A673 (cell line): Measurements from ENCODE around the gene ARID3A. TPM values are rescaled to one million over a fixed set of nuclear protein-coding genes. Genes with fewer than 3 reads are reported as not detected.

Experiments
- BruUV-seq: library from RNA; stranded (reverse); fragments of 400-500 nt; replicated peaks from 2 replicates; lab custom pipeline; 2021; lab: Mats Ljungman, UMichigan
- CTCF ChIA-PET: fragments of 300-600 bp; sonication (Branson Sonifier 250); formaldehyde crosslinking; loops from one replicate; lab custom pipeline; 2022; ENCODE audit warnings: antibody characterized with exemption; lab: Charles Lee
- POLR2A ChIA-PET: fragments of 300-600 bp; sonication (Branson Sonifier 250); formaldehyde crosslinking; loops from one replicate; lab custom pipeline; 2022; ENCODE audit warnings: antibody characterized with exemption; ENCODE audit not compliant: low non-redundant PET; lab: Charles Lee
- DNase-seq: peaks from one replicate; pipeline ENCODE4 v3.0.0-alpha.2; 2015; ENCODE audit warnings: low spot score
- H3K27ac ChIP-seq: fragments of 200-600 bp; sonication (generic); 2 replicates; pipeline ENCODE4 v1.5.1; 2016; ENCODE audit warnings: mixed run types, low read depth, mild to moderate bottlenecking, mixed read lengths, antibody characterized with exemption, low read length; ENCODE audit not compliant: poor library complexity, severe bottlenecking
- H3K27me3 ChIP-seq: fragments of 200-600 bp; sonication (generic); replicated peaks from 2 replicates; pipeline ENCODE4 v1.6.1; 2017; ENCODE audit warnings: mixed run types, low read depth, mild to moderate bottlenecking, mixed read lengths, antibody characterized with exemption, low read length; ENCODE audit not compliant: insufficient read depth, poor library complexity
- H3K36me3 ChIP-seq: fragments of 200-600 bp; sonication (generic); 2 replicates; pipeline ENCODE4 v1.6.1; 2016; ENCODE audit warnings: mixed run types, mild to moderate bottlenecking, mixed read lengths, antibody characterized with exemption, low read length; ENCODE audit not compliant: insufficient read depth, poor library complexity, severe bottlenecking
- H3K4me1 ChIP-seq: fragments of 200-600 bp; sonication (generic); 2 replicates; pipeline ENCODE4 v1.6.1; 2017; ENCODE audit warnings: mixed run types, mild to moderate bottlenecking, mixed read lengths, antibody characterized with exemption, low read length; ENCODE audit not compliant: insufficient read depth, poor library complexity, severe bottlenecking
- H3K4me3 ChIP-seq: fragments of 200-600 bp; sonication (generic); 2 replicates; pipeline ENCODE4 v1.5.1; 2016; ENCODE audit warnings: low read depth, mixed run types, mild to moderate bottlenecking, mixed read lengths, low read length; ENCODE audit not compliant: poor library complexity, severe bottlenecking
- H3K9me3 ChIP-seq: fragments of 200-600 bp; sonication (generic); 2 replicates; pipeline ENCODE4 v1.6.1; 2016; ENCODE audit warnings: mixed run types, low read depth, mild to moderate bottlenecking, mixed read lengths, antibody characterized with exemption, low read length; ENCODE audit not compliant: poor library complexity, severe bottlenecking
- EZH2 ChIP-seq: fragments of 200-600 bp; sonication (generic); IDR thresholded peaks from 2 replicates; pipeline ENCODE4 v1.6.1; 2017; ENCODE audit warnings: borderline replicate concordance, low read depth, mild to moderate bottlenecking, mixed read lengths, antibody characterized with exemption, low read length; ENCODE audit not compliant: poor library complexity, severe bottlenecking
- intact Hi-C: fragments of 100-400 bp; cut with micrococcal nuclease; formaldehyde crosslinking; loops from one replicate; pipeline ENCODE4 v1.10.0; 2022; ENCODE audit not compliant: unreplicated experiment
- total RNA-seq: library from RNA; stranded (reverse); gene quantifications from 2 replicates; pipeline ENCODE4 v1.2.3, GENCODE V29; 2021
- TF ChIP-seq, protein P1 (sequence below): fragments of 300-800, 200-600 bp; sonication (generic); conservative IDR thresholded peaks from 2 replicates; pipeline ENCODE4 v1.5.1; 2017; ENCODE audit warnings: low read depth, mild to moderate bottlenecking, antibody characterized with exemption, low read length, moderate library complexity, mixed read lengths

ARID3A gene
- total RNA-seq, 1 experiment from 2014 or later: 19.6 TPM

DNA sequence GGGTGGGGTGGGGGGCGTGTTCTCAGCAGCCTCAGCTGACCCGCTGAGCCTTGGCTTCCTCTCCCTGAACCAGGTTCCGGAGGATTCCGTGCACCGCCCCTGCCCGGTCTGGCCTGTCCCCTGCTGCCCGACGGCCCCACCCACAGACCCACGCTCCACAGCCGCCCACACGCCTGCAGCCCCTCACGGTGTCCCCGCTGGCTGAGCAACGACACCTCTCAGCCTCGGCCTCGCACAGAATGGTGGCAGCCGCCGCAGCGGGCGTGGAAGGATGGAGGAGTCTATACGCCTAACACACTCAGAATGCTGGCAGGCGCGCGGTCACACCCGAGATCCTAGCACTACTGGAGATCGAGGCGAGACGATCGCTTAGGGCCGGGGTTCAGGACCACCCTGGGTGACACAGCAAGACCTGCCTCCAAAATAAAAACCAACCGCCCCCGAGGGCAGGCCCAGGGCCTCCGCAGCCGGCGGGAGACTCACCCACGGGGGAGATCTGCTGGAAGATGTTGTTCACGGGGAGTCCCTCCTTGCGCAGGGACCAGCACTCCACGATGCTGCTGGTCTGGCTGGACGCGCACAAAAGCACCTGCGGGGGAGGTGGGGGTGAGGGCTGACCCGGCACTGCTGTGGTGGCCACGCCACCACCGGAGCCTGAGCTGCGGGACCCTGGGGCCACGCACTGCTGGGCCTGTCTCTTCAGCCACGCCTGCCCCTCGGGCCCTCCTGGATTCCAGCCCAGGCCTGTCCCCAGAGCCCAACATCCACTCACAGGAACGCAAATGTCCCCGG lies 41.2 kb upstream of the ARID3A start:
- Histone ChIP-seq H3K9me3 (no peaks in the 10 kb centered on the region), H3K27ac (no peak overlapping the region), H3K4me3 (no peak overlapping the region), H3K27me3 (no peaks in the 10 kb centered on the region), H3K36me3 (peaks cover 45% of the 10 kb centered on the region), H3K4me1 (no peaks in the 10 kb centered on the region)
- TF ChIP-seq, protein P1, sequence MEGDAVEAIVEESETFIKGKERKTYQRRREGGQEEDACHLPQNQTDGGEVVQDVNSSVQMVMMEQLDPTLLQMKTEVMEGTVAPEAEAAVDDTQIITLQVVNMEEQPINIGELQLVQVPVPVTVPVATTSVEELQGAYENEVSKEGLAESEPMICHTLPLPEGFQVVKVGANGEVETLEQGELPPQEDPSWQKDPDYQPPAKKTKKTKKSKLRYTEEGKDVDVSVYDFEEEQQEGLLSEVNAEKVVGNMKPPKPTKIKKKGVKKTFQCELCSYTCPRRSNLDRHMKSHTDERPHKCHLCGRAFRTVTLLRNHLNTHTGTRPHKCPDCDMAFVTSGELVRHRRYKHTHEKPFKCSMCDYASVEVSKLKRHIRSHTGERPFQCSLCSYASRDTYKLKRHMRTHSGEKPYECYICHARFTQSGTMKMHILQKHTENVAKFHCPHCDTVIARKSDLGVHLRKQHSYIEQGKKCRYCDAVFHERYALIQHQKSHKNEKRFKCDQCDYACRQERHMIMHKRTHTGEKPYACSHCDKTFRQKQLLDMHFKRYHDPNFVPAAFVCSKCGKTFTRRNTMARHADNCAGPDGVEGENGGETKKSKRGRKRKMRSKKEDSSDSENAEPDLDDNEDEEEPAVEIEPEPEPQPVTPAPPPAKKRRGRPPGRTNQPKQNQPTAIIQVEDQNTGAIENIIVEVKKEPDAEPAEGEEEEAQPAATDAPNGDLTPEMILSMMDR: no peak
- ChIA-PET CTCF (no interaction called here), POLR2A (no interaction called here)
- intact Hi-C loops: no loop called here
- no peak for DNase-seq
- BruUV-seq: no TSS peak

DNA sequence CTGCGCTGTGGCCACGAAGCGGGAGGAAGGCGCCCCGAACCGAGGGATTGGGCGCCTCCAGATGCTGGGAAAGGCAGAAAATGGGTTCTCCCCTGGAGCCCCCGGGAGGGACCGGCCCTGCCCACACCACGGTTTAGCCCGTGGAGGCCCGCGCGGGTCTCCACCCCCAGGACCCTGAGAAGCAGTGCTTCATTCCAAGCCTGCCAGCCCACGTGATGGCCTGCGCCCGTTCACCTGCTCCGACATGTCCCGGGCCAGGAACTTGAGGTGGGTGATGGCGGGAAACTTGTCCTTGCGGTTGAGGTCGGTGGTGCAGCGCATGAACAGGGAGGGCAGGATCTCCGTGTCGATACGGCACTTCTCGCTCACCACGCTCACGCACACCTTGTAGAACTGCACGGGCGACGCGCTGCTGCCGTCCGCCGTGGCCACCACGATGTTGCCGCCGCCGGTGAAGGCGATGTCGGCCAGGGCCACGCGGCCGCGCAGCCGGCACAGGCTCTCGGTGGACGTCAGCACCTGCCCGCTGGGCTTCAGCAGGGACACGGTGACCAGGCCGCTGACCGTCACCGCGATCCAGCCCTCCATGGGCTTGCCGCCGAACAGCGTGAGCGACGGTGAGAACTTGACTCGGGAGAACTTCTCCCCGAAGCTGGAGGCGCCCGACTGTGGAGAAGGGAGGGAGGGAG lies 40.2 kb upstream of the ARID3A start:
- TF ChIP-seq EZH2: no peak
- TF ChIP-seq, protein P1: no peak
- intact Hi-C loops: no loop called here
- POLR2A ChIA-PET: no interaction called here
- Histone ChIP-seq H3K9me3 (no peaks in the 10 kb centered on the region), H3K27ac (no peak overlapping the region), H3K36me3 (peaks cover 48% of the 10 kb centered on the region), H3K4me1 (no peaks in the 10 kb centered on the region), H3K27me3 (no peaks in the 10 kb centered on the region), H3K4me3 (no peak overlapping the region)
- CTCF ChIA-PET: no interaction called here
- BruUV-seq: no TSS peak
- no peak for DNase-seq

DNA sequence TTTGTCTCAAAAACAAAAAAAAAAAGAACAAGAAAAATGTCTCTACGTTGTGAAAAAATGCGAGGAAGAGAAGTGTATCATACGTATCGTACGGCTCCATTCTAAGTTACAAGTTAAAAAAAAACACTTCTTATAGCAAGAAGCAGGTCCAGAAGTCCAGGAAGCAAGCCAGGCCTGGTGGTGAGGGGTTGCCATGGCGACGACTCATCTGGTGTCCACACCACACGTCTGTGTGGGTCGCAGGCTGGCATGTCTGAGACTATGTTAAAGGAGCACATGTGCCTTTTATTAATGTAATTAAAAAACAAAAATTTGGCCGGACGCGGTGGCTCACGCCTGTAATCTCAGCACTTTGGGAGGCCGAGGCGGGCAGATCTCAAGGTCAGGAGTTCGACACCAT lies 38.8 kb upstream of the ARID3A start:
- Histone ChIP-seq H3K27ac (no peak overlapping the region), H3K9me3 (no peaks in the 10 kb centered on the region), H3K36me3 (peaks cover 41% of the 10 kb centered on the region), H3K27me3 (no peaks in the 10 kb centered on the region), H3K4me1 (no peaks in the 10 kb centered on the region), H3K4me3 (no peak overlapping the region)
- intact Hi-C loops: no loop called here
- no peak for TF ChIP-seq EZH2
- TF ChIP-seq, protein P1: no peak
- BruUV-seq: no TSS peak
- CTCF ChIA-PET: no interaction called here
- DNase-seq: no peak
- POLR2A ChIA-PET: no interaction called here
